GM21423 (cell line): ENCODE measurements around the gene SPTLC2.
"Not testable (repeated sequence)": the region's sequence is repeated elsewhere in the genome, so short reads cannot be mapped to it uniquely, and the experiment has no call there.

Experiments used
- ATAC-seq: cut with Tn5 transposase; IDR thresholded peaks from one replicate; pipeline ENCODE4 v1.9.1; 2021; ENCODE audit warnings: mild to moderate bottlenecking, moderate library complexity; ENCODE audit not compliant: unreplicated experiment

The SPTLC2 gene, protein sequence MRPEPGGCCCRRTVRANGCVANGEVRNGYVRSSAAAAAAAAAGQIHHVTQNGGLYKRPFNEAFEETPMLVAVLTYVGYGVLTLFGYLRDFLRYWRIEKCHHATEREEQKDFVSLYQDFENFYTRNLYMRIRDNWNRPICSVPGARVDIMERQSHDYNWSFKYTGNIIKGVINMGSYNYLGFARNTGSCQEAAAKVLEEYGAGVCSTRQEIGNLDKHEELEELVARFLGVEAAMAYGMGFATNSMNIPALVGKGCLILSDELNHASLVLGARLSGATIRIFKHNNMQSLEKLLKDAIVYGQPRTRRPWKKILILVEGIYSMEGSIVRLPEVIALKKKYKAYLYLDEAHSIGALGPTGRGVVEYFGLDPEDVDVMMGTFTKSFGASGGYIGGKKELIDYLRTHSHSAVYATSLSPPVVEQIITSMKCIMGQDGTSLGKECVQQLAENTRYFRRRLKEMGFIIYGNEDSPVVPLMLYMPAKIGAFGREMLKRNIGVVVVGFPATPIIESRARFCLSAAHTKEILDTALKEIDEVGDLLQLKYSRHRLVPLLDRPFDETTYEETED

DNA sequence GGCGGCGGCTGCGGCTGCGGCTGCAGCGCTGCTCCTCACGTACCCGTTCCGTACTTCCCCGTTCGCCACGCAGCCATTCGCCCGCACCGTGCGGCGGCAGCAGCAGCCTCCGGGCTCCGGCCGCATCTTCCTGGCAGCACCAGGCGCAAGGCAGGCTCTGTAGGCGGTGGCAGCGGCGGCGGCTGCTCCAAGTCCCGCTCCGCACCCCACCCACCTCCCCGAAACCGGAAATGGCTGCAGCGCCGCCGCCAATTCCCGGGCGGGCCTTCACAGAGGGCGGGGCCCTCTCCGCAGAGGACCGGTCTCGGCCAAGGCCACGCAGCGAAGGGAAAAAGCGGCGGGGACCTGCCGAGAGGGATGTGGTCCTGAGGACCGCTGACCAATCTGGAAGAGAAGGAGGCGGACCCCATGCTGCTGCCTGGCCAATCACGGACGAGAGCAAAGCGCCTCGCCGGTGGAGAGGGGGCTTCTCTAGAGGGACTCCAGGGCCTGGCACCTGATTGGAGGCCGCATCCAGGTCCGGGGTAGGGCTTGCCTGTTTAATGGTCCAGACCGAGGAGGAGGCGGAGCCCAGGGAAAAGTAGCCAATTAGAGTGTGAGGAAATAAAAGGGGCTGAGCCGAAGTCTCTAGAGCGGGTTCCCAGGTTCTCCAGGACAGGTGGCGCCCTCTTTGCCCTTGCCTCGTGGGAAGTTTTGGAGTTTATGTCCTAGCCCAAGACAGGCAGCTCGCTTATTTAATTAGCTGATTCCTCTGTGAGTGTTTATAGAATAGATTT lies at the start of gene SPTLC2:
TSS of gene SPTLC2 (minus strand) at position 184 of the 776 bp plus-strand sequence. CDS start at position 126, 58 bp downstream.
- peak; percentile 96 for ATAC-seq

DNA sequence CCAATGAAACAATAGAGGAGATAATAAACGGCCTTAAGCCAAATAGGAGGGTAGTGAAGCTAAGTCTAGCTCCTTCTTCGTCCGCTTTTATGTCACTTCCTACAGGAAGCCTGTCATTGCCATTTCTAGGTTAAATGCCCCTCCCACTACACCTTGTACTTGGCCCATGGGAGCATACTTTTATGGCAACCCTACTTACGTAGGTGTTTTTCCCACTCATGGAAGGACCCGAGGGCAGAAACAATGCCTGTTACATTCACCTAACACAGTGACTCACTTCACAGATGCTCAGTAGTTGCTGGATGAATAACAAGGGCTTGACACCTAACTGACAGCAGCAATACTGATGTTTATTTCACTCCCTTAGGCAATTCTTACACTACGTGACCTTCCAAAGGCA lies 46.9 kb upstream of the SPTLC2 start:
- ATAC-seq: no peak

- ATAC-seq: not testable (repeated sequence)
Observed at GRCh38 chr14:77661562-77661961, 45.1 kb upstream of the SPTLC2 start.

- ATAC-seq: no peak
Observed at GRCh38 chr14:77660754-77661153, 44.3 kb upstream of the SPTLC2 start.

GRCh38 chr14:77659831-77660230 lies 43.4 kb upstream of the SPTLC2 start:
- ATAC-seq: no peak

DNA sequence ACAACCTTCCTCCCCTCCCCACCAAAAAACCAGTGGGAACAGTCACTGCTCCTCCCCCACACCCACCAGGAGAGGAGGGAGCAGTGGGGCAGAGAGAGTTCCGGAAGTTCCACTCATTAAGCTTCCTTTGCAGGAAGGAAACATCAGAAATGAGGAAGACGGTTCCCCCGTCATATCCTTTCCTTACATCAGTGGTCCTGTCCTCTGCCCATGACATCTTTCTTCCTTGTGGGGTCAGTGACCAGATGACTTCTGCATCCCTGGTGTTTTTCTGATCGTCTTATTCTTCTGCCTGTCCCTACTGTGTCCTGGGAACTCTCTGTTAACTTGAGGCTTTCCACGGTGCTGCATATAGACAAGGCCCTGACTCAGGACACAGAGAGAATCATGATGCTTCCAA lies 40.8 kb upstream of the SPTLC2 start:
- no peak for ATAC-seq

GRCh38 chr14:77654001-77654441 lies 37.6 kb upstream of the SPTLC2 start:
- ATAC-seq: no peak

DNA sequence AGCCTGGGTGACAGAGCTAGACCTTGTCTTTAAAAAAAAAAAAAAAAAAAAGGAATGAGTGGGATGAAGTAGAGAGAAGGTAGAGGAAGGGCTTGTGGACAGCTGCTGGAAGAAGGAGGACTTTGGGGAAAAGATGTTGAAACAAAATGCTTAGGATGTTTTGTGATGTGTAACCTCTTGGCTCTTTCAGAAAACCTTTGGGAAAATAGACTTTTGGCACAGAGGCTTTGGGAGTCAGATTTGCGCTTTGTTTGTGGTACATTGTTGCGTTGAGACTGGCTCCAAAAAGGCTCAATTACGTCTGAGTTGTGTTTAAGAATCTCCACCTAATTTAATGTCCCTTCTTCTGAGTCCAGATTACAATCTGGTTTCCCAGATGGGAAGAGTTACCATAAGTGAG lies 32.9 kb upstream of the SPTLC2 start:
- ATAC-seq: no peak

DNA sequence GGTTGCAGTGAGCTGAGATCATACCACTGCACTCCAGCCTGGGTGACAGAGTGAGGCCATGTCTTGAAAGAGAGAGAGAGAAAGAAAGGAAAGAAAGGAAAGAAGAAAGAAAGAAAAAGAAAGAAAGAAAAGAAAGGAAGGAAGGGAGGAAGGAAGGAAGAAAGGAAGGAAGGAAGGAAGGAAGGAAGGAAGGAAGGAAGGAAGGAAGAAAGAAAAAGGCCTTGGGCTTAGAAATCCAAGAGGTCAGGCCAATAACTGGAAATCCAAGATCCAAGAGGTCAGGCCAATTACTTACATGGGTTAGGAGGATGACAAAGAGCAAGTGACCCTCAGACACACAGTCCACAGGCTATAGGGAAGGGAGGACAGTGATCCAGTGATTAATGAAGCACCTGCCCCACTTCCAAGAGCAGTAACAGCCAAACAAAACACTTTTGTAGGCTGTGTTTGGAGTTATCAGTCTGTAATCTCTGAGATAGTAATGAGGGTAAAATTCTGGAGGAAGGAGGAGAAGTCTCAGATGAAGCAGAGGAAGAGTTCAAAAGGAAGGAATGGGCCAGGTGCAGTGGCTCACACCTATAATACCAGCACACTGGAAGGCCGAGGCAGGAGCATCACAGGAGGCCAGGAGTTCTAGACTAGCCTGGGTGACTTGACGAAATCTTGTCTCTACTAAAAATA lies 32.2 kb upstream of the SPTLC2 start:
- no peak for ATAC-seq

DNA sequence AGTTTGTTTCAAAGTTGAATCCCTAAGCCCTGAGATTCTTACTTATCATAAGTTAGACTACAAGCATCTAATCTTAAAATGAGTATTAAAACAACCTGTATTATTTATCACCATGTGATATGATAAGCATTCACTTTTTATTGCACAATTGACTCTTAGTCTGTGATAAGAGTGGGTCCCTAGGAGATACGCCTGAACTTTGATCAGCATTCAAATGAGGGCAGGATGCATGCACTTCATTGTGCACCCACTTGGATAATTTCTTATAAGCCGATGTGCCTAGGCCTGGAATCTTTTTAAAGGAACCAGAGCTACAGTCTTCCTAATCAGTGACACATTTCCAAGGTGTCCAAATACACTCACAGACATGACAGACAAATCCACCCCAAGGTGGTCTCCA lies 31.4 kb upstream of the SPTLC2 start:
- no peak for ATAC-seq

GRCh38 chr14:77646907-77647306 lies 30.5 kb upstream of the SPTLC2 start:
- no peak for ATAC-seq

DNA sequence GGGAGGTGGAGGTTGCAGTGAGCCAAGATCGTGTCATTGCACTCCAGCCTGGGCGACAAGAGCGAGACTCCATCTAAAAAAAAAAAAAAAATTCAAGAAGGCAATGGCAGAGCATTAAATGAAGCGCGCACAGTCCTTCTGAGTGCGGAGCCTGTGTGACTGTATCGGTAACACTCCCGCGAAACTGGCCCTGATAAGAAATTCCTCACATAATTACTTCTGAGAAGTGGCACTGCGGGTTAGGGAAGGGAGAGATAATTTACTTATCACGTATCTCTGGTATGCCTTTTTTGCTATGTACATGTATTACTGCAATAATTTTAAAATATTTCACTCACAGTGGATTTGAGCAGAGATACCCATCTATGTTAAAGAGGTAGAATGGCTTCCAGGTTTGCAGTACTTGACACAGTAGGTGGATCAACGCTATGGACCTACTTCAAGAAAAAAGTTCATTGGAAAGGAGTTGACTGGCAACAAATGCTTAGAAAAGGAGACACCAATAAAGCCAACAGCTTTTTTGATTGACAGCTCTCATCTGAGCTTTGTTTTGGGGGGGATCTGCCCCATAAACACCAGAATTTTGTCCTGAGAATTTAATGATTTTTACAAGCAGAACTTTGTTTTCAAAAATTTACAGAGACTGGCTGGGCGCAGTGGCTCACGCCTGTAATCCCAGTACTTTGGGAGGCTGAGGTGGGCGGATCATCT lies 29.2 kb upstream of the SPTLC2 start:
- no peak for ATAC-seq

- ATAC-seq: no peak
Observed at GRCh38 chr14:77642407-77642806, 26.0 kb upstream of the SPTLC2 start.

- ATAC-seq: peak; percentile 50
Observed at GRCh38 chr14:77641534-77642341, 25.3 kb upstream of the SPTLC2 start.

GRCh38 chr14:77640756-77641533 lies 24.5 kb upstream of the SPTLC2 start:
- ATAC-seq: no peak

DNA sequence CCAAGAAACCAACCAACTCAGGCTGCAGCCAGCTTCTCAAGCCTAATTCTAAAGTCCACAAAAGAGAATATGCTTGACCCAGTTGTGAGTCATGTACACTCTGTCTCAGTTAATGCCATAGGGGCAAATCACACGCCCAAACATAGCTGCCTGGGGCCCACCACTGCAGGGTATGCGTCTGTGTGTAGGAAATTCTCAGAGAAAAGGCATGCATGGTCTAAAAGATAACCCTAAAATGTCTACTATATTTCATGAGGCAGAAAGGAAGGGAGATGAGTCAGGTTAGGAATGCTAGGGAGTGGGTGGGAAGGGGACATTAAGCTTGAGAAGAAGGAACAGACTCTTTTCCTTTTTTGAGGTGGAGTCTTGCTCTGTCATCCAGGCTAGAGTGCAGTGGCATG lies 22.3 kb upstream of the SPTLC2 start:
- ATAC-seq: no peak

DNA sequence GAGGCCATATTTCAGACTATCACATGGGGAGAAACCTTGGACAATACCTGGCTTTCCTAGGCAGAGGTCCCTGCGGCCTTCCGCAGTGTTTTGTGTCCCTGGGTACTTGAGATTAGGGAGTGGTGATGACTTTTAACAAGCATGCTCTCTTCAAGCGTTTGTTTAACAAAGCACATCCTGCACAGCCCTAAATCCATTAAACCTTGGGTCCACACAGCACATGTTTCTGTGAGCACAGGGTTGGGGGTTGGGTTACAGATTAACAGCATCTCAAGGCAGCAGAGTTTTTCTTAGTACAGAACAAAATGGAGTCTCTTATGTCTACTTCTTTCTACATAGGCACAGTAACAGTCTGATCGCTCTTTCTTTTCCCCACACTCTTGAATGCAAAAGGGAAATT lies 19.4 kb upstream of the SPTLC2 start:
- ATAC-seq: not testable (repeated sequence)

DNA sequence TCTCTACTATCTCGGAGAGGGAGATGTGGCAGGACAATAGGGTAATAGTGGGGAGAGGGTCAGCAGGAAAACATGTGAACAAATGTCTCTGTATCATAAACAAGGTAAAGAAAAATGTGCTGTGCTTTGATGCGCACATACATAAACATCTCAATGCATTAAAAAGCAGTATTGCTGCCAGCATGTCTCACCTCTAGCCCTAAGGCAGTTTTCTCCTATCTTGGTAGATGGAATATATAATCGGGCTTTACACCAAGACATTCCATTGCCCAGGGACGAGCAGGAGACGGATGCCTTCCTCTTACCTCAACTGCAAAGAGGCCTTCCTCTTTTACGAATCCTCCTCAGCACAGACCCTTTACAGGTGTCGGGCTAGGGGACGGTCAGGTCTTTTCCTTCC lies 19.0 kb upstream of the SPTLC2 start:
- ATAC-seq: not testable (repeated sequence)

DNA sequence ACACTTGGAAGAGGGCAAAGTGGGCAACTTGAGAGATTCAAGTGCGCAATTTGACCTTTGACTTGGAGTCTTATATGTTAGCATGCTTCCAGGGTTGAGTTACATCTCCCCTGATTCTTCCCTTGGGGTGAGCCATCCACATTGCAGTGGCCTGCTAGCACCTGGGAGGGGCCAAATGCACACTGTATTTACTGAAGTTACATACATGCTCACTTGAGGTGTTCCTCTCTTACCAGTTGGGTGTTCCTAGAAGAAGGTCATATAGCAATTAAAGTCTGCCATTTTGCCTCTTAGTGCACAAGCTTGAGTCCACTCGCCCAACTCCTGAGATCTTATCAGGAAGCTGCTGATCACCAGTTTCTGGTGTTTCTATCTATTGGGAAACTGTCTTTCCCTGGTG lies 13.7 kb upstream of the SPTLC2 start:
- ATAC-seq: no peak
